CD4-positive, alpha-beta T cell treated with Interleukin-1 beta for 1 hour (primary cell): Measurements from ENCODE around the gene ARHGEF26.

ENCODE experiments used
- DNase-seq, 2 donors: peaks; one replicate each; pipeline ENCODE4 v3.0.0-alpha.2; 2020 to 2022

Gene ARHGEF26

DNA sequence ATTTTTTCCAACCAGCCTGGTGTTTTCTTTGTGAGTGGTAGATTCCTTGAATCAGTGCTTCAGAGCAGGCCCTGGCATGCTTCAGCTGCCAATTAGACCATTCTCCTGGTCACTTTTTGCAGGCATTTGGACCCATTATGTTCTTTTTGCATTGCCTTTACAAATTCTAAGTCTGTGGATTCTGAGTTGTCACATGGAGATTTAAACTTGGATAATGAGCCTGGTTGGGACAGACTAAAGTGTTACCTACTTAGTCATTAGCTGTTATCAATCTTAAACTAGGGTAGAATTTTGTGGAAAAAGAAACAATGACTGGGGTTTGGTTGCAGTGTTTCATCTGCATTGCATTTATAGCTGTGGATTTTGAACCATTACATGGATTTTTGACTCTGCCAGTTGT is 40.6 kb downstream of the ARHGEF26 start:
- DNase-seq, result no peak

DNA sequence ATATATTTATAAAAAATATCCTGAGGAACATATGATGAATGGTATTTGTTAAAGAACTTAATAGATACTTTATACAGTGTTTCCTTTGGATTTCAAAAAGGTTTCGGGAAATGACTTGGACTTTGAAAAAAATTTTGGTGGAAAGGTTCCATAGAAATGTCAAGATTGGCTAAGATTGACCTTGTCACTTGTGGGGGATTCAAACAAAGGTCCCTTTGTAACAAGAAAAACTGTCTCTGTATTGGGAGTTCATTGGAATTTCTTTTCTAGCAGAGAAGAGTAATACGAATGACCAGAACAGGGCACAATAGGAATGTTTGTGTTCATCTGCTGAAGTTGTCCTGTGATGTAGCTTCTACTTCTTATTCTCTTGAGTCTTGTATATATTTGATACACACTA is 43.2 kb downstream of the ARHGEF26 start:
- DNase-seq, result no peak

DNA sequence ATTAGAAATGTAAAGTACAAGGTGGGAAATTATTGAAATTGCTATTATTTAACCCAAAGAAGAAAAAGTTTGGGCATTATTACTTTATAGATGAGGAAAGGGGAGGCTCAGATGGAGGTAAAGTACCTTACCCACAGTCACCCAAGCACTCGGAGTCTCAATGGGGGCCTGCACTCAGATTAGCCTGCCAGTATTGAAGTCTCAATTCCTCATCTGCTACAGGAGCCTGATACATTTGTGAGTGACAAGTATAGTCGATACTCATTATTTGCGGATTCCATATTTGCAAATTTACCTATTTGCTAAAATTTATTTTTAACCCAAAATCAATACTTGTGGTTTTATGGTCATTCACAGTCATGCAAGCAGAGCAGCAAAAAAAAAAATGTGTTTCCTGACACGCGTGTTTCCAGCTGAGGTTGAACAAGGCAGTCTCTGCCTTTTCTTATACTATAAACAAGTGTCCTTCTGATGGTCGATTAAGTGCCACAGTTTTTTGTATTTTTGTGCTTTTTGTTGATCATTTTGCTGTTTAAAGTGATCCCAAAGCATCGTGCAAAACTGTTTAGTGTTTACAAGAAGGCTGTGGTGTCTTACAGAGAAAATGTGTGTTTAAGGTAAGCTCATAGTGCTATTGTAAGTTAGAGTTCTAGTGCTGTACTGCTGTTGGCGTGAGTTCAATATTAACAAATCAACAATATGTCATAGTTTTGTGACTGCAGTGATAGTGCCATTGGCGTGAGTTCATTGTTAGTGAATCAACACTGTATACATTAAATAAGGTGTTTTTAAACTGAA is 48.0 kb downstream of the ARHGEF26 start:
- no peak for DNase-seq

DNA sequence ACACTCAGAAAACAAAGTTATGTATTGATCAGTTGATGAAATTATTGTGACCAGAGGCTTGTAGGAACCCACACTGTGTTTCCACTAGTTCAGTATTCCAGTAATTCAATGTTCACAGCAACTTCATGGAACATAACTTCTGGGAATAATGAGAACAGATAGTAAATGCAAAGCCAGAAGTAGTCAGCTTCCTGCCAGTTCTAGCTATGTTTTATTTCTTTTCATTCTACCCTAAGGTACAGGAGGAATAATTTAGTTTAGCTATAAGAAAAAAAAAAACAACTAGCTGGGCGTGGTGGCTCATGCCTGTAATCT is 48.6 kb downstream of the ARHGEF26 start:
- DNase-seq, result no peak

DNA sequence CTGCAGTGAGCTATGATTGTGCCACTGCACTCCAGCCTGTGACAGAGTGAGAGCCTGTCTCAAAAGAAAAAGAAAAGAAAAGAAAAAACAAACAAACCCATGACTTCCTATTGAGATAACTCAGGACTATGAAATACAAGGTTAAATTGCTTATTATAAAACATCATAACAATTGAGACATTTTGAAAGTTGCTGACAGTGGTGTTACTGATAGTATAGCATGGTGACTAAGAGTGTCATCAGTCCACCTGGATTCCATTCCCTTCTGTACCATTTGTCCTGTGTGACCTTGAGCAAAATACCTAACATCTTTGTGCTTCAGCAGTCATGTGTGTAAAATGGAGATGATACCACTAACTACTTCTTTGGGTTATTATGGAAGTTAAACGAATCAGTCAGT is 49.1 kb downstream of the ARHGEF26 start:
- no peak for DNase-seq

DNA sequence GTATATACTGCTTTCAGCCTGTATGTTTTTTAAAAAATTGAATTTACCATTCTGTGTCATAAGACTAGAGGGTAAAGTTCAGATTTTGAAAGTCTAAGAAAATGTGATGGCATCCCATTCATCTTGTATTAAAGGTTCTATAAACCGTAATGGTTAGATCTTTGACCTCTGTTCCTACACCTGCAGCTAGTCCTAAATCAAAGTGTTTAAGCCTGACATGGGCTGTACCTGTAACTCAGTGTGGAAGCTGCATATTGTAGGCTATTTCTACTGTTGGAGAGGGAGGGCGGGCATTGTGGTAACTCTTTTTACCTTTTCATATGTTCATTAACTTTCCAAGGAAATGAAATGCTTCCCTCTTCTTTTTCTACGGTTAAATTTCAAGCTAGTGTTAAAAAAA is 53.9 kb downstream of the ARHGEF26 start:
- no peak for DNase-seq

DNA sequence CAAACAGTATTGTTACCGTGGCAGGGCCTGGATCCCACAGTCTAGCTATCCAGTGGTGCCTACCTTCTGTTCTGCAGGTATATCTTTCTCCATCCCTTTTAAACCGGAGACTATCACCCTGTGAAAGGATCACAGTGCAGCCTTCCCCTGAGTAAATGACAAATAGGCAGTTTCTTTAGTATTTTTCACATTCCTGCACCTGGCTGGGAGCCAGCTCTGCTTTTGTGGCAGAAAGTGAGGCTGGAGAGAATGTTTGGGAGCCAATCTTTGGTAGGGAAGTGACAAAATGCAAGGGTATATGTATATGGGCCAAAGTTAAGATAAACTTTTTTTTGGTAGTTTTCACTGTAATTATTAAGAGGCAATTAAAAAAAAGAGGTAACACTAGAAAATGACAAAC is 54.8 kb downstream of the ARHGEF26 start:
- DNase-seq, result no peak

DNA sequence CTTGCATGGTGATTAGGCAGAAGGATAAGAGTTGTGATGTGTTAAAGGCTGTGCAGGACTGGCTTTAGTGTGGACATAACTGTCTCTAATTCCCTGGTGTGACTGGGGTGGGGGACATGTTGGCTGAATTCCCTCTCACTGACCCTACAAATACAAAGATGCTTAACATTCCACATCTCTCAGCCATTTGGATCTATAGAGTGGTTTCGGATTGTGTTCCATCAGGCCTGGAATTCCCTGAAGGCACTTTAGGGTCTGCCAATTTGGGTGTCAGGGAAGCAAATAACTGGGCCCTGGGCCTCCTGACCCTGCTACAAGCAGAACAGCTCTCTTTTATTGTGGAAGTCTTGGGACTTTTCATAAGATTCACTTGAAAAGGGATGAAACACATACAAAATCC is 56.2 kb downstream of the ARHGEF26 start:
- DNase-seq, result no peak

DNA sequence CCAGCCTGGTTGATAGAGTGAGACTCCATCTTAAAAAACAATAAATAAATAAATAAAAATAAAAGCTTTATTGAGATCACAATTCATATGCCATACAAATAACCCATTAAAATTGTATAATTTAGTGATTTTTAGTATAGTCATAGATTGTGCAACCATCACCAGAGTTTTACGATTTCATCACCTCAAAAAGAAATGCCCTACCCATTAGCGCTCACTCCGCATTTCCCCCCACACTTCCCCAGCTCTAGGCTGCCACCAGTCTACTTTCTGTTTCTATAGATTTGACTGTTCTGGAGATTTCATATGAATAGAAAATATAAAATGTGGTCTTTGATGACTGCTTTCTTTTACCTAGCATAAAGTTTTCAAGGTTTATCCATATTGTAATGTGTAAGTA is 57.0 kb downstream of the ARHGEF26 start:
- peak in 1 of 2 donors; percentile 24 for DNase-seq

DNA sequence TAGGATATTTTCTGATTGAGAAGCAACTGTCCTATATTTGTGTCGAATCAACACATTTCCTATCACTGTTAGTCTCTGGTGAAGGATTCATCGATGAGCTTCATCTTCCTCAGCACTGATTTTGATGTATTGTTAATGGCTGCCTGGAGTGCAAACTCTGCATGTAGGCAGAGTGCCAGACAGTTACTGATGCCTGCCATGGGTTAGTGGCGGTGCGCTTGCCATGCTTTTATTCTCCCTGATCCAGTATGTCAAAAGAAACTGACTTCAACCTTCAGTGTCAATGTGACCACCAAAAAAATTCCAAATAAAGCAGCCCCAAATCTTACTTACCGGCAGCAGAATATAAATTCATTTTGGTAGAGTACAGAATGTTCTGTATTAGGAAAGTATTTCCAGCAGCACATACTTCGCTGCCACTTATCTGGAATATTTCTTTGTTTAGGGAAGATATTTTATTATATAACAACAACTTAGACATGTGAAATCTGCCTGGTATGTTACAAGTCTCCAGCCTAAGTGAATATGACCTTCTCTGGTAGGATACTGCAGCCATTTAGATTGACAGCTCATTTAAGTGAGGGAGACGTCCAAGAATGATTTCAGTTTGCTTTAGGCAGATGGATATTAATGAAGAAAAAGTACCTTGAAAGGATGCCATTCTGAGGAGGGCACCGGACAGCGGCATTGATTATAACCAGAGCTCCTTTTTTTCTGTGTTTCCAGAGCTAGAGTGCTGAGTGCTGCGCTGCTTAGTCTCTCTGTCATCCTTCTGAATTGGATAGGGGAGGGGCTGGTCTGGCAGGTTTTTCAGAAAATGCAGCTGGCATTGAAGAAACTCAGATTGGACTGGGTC is 59.9 kb downstream of the ARHGEF26 start:
- no peak for DNase-seq

DNA sequence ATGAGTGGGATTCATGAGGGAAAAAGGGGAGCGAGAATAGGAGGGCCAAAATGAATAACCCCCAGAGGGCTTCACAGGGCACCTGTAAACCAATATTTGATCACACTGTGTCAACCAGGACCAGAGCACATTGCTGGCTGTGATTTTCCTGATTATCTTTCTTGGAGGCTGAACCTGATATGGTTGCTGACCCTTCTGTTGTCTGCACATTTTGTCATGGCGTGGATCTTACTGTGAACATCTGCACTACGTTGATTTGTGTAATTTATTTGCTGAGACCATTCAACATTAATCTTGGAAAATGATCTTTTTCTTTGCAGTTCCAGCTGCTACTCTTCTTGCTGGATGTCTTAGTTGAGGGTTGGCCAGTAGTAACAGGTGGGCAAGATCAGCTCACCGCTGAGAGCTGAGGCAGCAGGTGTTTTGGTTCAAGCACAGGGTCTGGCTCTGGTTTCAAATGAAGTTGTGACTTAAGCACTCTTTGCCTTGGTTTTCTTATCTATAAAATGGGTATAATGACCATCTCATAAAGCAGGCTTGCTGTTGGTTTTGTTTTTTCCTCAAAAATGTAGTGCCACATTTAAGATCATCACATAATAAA is 61.2 kb downstream of the ARHGEF26 start:
- no peak for DNase-seq

DNA sequence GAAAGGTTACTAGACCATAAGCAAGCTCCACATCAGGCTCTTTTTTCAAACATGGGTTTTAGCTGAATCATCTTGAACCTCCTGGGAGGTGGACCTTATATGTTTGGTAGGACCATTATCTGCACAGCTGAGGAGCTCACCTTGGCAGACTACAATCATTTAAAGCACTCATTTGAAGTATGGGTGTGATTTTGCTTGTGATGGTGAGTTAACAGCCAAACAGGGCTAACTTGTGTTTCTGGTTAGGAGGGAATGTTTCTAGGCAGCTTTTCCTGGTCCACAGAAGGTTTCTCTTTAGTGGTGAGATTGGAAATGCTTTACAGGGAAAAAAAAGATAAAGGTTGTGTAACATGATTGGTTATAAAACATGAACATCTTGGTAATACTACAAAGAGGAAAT is 61.8 kb downstream of the ARHGEF26 start:
- no peak for DNase-seq

DNA sequence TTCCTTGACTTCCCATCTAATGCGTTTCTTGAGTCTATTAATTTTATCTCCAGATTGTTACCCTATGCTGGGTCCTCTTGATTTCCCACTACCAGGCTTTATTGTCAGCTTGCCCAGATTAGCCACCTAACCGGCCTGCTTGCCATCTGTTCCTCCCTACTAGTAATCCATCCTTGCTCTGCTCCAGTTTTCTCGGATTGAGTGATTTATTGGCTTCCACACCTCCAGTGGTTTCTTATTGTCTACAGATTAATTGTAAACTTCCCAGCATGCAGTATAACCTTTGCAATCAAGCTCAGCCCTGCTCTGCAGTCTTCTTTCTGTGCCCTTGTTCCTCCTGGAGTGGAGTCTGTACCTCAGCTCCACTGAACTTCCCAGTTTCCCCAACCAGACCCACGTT is 63.4 kb downstream of the ARHGEF26 start:
- DNase-seq, result no peak

DNA sequence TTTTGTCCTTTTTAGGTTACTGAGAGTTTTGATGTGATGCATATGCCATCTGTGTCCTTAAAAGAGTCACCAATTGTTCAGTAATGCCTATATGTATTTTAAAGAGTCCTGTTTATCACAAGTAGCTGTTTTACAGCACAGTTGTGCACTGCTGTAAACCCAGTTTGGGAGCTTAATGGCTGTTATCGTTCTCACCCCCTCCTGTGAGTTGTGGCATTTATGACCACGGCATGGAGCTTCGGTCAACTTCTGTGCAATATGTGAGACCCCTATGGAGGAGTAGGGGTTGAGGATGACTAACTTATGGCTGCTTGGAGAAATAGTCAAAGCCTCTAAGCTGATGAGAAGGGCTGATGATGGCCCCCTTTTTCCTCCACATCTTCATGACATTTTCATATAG is 67.2 kb downstream of the ARHGEF26 start:
- DNase-seq, result no peak

DNA sequence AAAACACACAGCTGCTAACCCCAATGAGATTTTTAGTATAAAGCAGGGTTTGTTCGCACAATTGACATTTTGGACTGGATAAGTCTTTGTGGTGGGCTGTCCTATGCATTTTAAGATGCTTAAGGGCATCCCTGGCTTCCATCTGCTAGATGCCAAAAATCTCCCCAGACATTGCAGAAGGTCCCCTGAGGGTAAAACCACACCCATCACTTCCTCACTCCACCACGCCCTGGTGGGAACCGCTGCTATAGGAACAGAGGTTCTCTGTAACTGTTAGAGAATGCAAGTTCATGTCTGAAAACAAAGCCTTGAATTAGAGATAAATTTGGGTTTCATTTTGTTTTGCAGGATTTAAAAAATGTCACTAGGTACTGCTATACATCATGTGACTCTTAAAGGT is 67.7 kb downstream of the ARHGEF26 start:
- no peak for DNase-seq

DNA sequence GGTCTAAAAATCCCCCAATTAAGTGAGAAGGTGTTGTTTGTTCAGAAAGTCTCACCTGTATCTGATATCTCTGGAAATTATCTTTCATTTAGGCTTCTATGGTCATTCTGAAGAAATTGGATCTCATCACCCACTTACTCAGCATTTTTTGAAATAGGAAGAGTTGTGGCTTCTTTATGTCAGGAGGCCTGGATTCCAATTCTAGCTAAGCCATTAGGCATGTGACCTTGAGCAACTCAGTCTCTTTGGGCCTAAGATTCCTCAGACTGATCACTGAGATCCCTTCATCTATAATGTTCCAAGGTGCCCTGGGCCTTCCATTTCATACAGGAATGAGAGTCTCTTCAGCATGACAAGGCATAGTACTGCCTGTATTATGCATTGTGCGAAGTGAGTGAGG is 70.3 kb downstream of the ARHGEF26 start:
- no peak for DNase-seq

DNA sequence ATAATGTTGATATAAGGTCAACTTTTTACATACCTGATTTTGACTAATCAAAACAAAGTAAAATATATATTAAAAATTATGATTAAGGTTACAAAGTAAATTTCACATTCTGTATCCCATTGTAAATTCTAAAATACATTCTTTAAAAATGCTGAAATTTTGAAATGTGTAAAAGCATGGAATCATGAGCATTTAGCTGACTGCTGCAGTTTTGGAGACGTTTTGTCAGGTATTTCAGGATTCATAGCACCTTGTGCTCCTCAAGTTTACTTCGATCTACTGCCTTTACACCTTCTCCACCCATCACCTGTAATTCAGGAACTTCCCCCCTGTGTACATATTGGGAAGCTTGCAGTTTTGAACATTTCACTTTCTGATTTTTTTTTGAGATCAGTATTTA is 71.0 kb downstream of the ARHGEF26 start:
- no peak for DNase-seq

DNA sequence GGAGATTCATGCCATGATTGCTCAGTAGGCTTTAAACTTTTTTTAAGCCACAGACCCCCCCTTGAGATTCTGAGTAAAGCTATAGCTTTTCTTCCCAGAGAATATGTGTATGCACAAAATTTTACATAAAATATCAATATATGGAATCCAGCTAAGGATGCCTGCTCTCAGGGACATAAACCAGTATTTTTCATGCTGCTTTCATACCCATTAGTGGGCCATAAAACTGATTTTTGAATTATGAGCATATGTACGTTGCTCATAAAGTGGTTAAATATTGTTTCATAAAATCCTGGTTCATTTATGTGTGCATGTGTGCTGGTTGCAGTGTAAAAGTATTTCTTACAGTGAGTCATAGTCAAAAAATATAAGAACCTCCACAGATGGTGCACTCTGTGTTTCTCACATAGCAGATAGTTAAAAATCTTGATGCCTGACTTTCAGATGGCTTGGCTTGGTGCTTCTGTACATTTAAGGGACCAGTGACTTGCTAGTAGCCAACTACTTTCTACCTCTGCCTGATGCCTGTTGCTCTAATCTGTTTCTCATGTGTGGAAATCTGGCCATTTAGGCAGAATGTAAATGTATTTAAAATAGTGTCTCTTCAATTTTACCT is 71.9 kb downstream of the ARHGEF26 start:
- DNase-seq, result no peak

DNA sequence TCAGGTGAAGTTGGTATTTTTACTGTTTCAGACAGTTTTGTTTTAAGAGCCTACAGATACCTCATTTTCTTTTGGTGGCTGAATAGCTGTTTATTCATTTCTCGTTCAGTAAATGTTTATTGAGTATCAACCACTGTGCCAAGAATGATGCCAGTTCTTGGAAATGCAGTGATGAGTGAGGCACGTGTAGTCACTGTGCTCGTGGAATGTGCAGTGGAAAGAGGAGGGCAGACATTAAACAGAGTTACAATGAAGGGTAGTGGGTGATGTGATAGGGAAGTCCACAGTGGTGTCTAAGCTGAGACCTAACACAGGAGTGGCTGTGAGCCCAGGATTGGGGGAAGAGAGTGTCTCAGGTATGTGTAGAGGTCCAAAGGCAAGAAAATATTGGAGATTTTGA is 73.7 kb downstream of the ARHGEF26 start:
- DNase-seq, result no peak

DNA sequence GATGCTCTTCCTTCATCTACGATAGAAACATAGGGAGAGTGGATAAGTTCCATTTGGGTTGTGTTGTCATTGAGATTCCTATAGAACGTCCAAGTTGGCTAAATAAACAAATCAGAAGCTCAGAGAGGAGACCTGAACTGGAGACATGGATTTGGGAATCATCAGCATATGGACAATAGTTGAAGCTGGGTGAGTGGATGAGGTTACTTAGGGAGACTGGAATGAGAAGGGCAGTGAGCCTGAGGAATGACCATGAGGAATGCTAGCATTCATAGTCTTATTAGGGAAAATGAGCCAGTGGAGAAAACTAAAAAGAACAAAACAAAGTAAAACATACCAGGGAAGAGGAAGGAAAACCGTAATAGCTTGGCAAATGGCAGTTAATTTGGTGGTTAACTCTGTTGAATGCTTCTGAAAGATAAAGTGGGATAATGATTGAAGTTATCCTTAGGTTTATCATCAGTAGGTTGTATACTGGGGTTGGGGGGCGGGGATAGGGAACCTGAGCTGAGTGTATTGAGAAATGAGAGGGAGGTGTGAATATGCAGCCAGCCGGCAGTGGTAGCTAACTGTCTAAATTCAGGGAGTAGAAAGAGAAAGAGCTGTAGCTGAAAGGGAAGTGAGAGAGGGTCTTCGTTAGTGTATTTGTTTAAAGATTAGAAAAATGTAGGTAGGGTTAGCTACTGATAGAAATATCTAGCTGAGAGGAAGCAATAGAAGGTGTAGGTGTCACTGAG is 74.6 kb downstream of the ARHGEF26 start:
- DNase-seq, result no peak

DNA sequence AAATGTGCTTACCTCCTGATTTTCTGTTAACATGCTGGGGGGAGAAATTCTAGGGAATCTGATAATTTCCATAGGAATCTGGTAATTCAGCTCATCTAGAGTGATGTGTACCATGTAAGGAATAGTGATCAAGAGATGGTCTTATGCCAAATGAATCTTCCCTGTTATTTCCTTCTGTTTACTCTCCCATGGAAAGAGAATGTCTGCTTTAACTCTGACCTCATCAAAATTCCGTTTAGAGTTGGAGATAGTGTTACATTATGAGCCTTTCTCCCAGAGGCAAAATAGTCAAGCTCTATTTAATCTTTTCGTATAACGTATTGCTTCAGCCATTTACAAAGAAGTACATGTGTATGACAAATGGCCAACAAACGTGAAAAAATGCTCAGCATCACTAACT is 76.6 kb downstream of the ARHGEF26 start:
- DNase-seq, result no peak

DNA sequence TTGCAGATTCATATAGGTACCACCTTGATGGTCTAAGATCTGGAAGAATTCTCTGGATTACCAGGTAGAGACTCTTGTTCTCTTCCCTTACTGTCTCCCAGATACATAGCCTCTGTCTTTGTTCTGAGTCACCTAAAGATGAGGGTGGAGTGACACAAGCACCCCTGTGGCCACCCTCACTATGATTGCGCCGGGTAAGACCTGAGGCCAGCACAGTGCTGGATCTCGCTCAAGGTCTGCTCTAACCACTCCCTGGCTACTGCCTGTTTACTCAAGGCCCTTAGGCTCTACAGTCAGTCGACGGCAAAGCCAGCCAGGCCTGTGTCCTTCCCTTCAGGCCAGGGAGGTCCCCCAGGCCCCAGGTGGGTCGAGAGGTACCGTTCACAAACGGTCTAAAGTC is 88.3 kb downstream of the ARHGEF26 start:
- DNase-seq, result no peak

DNA sequence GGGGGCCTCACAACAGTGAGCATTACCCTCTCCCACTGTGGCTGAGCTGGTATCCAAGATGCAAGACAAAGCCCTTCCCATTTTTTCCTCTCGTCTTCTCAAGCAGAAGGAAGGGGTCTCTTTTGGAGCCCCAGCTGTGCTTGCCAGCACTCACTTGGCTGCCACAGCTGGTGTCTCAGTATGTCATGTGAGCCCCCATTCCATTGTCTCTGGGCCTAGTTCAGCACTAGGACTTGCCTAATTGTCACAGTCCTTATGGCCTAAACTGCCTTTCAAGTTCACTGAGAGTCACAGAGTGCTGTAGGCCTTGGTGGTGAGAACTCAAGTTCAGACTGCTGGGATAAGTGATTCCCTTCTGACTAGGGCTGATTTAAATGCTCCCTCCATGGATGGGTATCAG is 89.8 kb downstream of the ARHGEF26 start:
- DNase-seq, result no peak
